Measurements from ENCODE around the gene CCDC121.

CCDC121 gene, protein sequence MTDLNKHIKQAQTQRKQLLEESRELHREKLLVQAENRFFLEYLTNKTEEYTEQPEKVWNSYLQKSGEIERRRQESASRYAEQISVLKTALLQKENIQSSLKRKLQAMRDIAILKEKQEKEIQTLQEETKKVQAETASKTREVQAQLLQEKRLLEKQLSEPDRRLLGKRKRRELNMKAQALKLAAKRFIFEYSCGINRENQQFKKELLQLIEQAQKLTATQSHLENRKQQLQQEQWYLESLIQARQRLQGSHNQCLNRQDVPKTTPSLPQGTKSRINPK

DNA sequence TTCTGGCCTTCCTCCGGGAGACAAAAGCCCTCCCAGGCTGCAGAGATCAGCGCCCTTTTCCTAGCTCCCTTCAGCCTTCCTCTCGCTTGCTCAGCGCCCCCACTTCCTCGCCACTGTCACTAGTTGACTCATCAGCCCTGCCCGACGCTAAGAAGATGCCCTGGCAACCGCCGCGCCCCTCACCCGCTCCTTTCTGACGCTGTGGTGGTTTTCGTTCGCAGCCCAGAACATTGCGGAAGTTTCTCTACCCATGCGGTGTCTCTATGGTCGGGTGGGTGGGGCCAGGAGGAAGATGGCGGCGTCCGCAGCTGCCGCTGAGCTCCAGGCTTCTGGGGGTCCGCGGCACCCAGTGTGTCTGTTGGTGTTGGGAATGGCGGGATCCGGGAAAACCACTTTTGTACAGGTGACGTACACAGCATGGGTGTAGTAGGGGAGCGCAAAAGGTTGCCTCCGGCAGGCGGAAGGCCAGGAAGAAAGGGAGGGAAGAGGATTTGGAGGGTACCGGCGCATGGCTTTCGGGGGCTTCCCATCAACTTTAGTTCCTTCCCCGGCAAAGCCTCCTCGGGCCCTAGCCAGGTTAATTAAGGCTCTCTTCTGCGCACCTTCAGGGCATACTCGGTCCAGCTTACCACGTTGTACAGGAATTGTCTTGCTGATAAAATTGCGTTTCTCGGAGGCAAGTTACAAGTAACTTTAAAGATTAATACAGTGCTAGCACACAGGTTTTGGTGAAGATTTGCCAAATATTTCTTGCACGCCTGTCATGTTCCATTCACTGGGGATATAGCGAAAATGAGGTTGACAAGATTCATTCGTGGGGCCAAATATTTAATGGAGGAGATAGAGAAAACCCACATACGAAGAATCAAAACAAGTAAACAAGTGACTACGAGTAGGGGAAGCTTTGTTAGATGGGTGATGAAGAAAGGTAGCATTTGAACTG lies at the start of gene CCDC121, which contains the start of gene GPN1:
CCDC121 (minus strand) TSS at position 246 of the 943 bp plus-strand sequence. CDS start 1,213 bp downstream, outside the sequence.
GPN1 (plus strand) TSS at position 284 of the 943 bp plus-strand sequence; CDS start at position 293, 9 bp downstream.
- DNase-seq: peak; percentile 95

DNA sequence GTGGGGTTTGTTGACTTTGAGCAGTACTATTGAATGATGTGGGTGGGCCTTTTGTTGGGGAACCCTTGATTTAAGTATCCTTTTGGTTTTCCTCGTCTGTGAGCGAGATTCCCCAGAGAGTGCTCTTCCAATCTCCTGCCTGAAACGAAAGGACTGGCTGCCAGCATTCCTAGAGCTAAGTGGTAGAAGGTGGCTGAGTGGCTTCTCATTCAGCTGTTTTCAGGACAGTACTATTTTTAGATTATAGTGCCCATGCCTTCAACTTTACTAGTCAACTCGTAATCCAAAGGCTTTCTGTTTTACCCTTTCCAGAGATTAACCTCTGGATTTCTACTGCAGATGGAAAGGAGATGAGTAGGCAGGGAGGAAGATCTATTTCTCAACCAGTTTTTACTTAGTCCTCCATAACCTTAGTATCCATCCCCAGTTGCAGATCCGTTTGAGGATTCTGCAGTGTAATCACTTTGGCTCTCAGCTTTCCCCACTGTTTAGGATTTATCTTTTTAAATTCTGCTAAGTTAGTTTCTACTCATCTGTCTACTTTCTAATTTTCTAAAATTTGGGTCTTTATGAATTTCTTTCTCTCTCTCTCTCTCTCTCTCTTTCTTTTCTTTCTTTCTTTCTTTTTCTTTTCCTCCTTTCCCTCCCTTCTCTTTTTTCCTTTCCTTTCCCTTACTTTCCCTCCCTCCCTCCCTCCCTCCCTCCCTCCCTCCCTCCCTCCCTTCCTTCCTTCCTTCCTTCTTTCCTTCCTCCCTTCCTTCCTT lies 44.1 kb upstream of the CCDC121 start:
- DNase-seq: no peak

DNA sequence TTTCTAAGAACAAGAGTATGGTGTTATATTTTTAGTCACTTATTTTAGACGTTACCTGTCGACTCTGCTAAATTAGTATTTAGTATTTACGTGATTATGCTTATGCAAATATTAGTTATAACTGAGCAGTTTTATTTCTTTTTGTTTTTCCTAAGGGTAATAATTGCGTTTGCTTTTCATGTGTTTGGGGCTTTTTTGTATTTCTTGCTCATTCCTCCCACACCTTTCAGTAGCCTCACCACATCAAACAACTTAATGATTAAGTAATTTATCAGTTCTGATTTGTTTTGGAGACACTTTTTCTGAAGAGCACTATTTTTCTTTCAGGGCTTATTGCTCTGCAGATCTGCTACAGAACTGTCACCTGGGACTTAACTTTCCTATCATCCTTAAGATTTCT lies 42.4 kb upstream of the CCDC121 start:
- DNase-seq: no peak

DNA sequence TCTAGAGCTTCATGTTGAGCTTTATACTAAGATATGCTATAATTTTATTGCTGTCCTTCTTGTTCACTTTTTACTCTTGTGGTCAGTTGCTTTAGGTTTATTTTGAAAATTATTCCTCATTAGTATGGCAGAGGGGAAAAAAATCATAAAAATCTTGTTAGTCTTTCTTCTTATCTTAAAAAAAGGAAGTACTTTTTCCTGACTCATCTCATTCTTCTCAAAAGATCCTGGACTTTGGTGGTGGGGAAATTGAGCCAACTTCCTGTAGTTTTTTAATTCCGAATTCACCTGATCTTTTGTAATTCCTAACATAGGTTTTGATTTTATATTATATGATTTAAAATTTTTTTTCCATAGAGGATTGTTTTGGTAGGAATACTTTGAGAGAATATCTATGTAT lies 38.6 kb upstream of the CCDC121 start:
- no peak for DNase-seq

DNA sequence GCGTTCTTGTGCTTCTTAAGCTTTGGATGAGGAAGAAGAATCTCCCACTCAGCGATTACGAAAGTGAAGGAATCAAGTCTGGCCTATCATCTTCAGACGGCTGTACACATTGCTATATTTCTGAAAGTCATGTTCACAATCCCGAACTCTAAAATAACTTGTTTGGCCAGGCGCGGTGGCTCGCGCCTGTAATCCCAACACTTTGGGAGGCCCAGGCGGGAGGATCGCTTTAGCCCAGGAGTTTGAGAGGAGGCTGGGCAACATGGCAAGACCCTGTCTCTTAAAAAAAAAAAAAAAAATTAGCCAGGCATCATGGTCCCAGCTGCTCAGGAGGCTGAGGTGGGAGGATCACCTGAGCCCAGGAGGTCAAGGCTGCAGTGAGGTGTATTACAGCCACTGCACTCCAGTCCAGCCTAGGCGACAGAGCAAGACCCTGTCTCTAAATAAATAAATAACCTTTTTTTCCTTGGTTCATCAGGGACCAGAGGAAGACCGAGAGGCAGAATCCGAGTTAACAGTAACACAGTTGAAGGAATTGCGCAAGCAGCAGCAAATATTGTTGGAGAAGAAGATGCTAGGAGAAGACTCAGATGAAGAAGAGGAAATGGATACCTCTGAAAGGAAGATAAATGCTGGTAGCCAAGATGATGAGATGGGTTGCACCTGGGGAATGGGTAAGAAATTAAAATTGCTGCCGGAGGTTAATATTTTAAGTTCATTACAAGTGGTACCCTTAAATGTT lies 36.0 kb upstream of the CCDC121 start:
- DNase-seq: no peak

DNA sequence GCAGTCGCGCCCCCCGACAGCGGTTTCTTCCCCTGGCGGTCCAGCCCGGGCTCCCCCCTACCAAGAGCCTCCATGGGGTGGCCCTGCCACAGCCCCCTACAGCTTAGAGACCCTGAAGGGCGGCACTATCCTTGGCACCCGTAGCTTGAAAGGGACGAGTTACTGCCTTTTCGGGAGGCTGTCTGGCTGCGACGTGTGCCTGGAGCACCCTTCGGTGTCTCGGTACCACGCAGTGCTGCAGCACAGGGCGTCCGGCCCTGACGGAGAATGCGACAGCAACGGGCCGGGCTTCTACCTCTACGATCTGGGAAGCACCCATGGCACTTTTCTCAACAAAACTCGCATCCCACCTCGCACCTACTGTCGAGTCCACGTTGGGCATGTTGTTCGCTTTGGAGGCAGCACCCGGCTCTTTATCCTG lies 35.4 kb upstream of the CCDC121 start:
- no peak for DNase-seq

DNA sequence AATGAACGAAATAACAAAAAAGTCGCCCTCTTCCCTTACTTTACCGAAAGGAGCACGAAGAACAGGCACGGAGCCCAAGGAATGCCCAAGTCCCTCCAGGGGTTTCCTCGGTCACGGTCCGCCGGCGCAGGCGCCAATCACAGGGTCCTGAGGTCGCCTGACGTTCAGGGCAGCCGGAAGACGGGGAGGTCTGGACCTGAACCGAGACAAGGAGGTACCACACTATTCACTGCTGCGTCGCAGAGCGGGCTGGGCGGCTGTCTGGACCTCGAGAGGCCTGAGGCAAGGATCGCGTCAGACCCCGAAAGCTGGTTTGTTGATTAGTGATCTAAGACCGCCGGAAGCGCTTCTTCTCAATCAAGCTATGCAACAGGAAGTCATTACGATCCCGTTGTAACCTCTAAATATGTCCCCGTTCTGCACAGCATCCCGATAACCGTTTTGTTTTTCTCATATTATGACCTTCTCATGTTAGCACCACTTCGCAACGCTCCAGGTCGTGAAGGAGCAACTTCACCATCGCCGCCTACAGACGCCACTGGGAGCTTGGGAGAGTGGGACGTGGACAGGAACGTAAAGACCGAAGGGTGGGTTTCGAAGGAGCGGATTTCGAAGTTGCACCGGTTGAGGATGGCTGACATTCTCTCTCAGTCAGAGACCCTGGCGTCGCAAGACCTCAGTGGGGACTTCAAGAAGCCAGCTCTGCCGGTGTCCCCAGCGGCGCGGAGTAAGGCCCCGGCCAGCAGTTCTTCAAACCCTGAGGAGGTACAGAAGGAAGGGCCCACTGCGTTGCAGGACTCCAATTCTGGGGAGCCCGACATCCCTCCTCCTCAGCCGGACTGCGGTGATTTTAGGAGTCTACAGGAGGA lies 34.7 kb upstream of the CCDC121 start, which contains the start of the genes SLC4A1AP and SUPT7L:
SLC4A1AP (plus strand) TSS at position 605 of the 869 bp plus-strand sequence; CDS start at position 631, 26 bp downstream.
SUPT7L (minus strand) TSS at position 330 of the 869 bp plus-strand sequence. CDS start 1,422 bp downstream, outside the sequence.
- DNase-seq: peak; percentile 88

DNA sequence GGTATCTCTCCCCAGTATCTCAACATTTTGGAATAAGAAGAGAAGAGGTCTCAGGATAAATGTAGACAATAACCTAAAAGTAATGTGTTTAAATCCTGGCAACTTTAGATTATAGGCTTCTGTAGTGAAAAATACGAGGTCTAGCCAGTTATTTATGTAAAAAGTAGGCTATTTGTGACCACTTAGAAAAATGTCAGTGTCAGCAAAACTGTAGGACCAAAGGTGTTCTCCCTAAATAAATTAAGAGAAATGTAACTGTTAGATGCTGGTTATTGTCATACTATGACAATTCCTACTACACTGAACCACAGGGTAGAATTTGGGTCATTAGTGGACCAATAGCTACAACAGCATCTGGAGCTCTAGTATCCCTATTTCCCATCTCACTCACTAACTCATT lies 32.6 kb upstream of the CCDC121 start:
- DNase-seq: no peak

DNA sequence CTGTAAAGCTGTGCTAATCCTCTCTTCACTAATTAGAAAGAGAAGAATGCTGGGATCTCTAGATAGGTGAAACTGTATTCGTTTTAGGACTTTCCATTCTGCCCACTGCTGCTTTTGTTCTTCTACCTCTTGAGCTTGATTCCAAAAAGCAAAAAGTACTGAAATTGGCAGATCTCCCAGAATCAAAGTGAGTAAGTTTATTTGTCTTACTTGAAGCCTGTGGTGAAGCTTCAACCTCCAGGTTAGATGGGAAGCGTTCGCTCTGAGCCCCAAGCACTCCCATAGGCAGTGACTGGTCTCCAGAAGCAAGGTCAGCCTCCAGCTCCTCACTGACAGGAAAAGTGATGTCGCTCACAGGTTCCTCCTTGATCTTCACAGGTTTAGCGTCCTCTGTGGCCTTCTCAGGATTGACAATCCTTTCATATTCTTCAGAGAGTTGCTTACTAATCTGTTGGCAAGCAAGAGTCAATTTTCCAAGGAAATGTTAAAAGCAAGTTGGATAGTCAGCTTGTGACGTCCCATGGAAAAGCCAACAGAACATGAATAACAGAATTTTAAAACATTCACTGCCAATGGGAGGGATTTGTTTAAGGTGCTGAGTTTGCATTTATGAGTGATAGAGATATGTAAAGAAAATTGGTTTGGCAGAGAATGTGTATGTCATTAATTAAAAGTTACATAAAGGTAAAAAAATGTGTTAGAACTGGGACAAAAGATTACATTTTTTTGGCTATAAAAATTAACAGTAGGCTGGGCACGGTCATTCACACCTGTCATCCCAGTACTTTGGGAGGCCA lies 26.5 kb upstream of the CCDC121 start:
- peak; percentile 57 for DNase-seq

DNA sequence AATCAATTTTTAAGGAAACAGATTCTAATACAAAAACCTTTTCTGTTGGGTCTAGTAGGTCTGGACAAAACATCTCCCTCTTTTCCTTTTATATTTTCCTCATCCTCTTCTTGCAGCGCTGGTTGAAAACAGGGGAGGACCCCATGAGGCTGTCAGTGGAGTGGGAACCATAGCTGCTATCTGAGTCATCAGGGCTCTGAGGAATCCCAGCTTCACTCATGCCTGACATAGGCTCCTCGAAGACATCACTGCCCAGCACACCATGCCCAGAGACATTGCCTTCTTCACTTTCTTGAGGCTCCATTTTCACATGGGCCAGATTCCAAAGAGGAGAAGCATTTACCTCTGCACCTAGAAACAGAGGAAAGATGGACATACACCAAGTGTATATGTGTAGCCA lies 24.6 kb upstream of the CCDC121 start:
- peak; percentile 24 for DNase-seq

DNA sequence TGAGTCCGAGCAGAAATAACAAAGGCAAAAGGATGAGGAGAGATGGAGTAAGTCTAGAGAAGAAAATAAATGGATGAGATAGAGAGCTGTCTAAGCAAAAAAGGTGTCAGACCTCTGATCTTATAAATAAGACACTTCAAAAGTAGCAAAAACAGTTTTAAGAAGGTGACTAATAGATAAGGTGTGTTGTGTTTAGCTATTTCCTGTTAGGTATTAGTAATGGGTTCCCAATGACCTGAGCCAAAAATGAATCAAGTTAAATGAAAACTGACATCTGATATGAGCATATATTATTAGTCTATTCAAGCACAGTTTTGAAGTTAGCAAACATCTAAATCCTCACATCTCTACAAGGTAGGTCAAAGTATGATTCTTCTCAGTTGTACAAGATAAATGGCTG lies 24.0 kb upstream of the CCDC121 start:
- DNase-seq: no peak

DNA sequence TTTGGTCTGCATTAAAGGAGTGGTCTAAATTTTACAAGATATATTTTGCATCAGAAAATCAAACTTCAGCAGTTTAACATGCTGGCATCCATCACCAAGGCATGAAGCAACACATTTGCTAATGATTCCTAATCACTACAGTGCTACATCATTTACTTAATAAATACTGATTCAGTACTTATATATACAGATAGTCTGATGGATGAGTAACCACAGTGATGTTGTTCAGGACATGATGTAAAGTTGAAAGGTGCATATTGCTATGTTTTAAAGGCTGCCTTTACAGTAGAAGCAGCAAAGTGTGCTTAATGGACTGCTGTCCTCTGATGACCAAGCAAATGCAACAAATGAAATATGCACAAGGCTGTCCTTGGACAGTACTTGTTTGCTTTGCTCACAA lies 23.5 kb upstream of the CCDC121 start:
- no peak for DNase-seq

DNA sequence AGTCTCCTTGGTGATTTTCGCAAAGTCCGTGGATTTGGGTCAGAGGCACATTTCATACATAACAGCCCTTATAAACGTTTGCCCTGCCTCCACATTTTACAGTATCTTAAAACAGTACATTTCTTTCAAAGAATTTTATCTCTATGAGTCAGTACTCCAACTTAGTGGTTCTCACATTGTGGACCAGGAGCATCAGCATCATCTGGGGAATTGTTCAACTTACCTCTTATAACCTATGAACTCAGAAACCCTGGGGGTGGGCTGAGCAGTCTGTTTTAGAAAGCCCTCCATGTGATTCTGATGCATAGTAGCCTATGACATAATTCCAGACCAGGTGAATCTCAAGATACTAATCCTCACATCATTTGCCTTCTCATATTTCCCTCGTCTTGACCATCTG lies 22.2 kb upstream of the CCDC121 start:
- DNase-seq: peak; percentile 0

DNA sequence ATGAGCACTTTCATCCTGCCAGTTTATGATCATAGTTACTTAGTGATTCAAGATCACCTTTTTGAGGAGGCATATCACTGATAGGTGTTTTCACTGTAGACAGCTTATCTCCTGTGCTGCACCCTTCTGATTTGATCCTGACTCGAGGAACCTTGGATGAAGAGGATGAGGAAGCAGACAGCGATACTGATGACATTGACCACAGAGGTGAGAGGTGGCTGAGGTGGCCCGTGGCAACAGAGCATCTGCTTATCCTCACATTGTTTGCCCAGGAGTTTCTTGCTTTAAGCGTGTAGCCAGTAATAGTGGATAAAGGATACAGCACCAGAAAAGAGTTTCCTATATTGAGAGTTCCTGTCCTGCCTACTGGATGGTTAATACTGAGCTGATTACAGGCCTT lies 18.9 kb upstream of the CCDC121 start:
- no peak for DNase-seq

DNA sequence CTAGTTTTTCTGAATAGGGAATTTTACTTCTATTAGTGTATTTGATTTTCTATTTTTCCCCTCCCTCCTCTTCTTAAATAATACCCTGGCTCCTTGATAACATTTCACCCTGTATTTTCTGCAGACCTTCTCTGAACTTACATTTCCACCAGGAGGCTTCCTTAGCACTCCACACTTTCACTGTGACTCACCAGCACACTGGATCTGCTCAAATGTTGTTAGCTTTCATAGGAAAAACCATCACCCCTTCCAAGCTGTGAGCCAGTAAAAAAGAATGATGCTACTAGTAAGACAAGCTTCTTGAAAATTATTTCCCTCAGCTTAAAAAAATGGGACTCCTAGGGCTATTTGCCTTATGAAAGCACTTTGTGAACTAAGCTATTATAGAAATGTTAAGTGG lies 18.5 kb upstream of the CCDC121 start:
- DNase-seq: peak; percentile 24

DNA sequence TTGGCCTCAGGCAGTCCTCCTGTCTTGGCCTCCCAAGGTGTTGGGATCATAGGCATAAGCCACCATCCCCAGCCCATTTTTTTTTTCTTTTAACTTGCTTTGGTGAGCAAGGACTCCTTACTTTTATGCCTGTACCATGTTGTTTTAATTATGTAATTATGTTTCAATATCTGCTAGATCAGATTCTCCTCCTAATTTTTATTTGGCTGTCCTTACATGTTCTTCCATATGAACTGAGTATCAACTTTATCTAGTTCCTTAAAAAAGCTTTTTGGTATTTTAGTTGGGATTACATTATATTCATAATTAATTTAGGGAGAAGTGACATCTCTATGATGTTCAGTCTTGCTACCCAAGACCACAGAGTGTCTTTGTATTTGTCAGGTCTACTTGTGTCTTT lies 16.4 kb upstream of the CCDC121 start:
- DNase-seq: no peak

DNA sequence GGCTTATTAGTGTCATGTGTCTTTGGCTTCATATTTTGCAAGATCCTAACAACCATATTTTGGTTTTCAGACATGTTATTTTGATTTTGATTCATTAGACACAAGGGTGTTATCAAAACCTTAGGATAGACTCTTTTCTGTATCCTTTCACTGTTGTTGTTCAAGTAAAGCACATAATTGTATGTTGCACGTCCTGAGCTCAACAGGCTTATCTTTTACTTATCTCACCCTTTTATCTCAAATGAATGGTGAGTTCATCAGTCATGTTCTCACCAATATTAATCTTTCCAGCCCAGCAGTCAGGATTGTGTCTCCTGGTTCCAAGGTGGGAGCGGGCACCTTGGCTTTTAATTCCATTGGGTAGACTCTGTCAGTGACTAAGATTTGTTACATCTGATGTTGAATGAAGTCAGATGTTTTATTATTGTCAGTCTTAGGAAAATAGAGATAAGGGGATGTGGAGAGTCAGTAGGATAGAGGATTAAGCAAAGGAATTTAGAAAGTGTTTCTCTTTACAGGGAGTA lies 12.0 kb upstream of the CCDC121 start:
- no peak for DNase-seq

DNA sequence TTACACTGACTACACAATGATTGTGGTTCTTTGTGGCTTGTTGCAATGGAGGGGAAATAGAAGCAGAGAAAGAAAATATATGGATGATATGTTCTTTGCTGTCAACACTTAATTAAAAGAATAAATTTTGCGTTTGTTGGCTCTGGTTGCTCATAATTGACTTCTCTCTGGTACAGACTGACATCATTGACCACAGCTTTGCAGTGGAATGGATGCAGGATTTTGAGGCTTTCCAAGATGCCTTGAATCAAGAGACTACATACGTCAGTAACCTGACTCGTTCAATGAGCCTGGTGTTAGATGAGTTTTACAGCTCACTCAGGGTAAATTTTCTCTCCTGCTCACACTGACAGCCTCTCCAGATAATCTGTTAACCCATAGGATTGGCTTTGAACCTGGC lies 9.9 kb upstream of the CCDC121 start:
- peak; percentile 95 for DNase-seq

DNA sequence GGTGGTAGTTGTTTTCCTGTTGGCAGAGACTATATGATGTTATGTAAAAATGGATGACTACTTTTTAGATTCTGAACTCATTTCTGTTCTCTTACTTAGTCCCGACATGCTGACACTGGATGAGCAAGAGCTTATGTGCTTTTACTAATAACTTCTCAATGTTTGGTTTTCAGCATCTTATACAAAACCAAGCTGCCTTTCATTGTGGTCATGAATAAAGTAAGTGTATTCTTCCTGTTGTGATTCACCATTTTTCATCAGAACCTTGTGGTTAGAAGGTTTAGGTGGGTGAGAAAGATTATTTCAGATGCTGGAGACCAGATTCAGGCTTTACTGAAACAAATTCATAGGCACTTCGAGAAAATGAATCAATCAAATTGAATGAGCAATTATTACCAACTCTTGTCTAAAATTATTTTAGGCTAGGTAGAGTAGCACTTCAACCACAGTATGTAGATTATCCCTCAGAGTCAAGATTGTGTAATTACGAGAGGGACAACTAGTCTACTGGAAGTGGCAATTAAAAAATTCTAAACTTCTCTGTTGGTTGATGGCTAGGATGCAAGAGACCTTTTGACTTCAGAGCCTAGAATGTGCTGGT lies 9.3 kb upstream of the CCDC121 start:
- DNase-seq: peak; percentile 89

DNA sequence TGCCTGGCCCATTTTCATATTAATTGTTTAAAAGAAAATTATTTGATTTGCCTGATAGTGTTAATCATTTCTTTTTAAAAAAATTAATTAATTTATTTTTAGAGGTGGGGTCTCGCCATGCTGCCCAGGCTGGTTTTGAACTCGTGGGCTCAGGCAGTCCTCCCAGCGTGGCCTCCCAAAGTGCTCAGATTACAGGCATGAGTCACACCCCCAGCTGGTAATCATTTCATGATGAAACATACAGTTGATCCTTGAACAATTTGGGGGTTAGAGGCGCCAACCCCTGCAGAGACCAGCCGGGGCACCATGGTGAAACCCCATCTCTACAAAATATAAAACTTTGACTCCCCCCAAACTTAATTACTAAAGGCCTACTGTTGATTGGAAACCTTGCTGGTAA lies 8.0 kb upstream of the CCDC121 start:
- peak; percentile 38 for DNase-seq

Measured in fibroblast of skin of right biceps (primary cell).